Measurements from ENCODE around the gene CNIH1.
"Not testable (repeated sequence)": the region's sequence is repeated elsewhere in the genome, so short reads cannot be mapped to it uniquely, and the experiment has no call there.

The CNIH1 gene

GRCh38 chr14:54396183-54396492 is 45.0 kb downstream of the CNIH1 start:
- in situ Hi-C loops (cut with HindIII; ENCODE audit: low pct_ligation_motif_present, low sequenced_read_pairs) = no loop called here
- no peak for DNase-seq
- Histone ChIP-seq H3K27me3 (replicated peaks) (no peaks in the 10 kb centered on the region), H3K27ac (no peak overlapping the region), H3K36me3 (replicated peaks) (no peaks in the 10 kb centered on the region), H3K4me3 (ENCODE audit: low read depth, low read length) (peak overlapping the region; percentile 88)
- TF ChIP-seq CTCF (IDR thresholded peaks at IDR 0.05; ENCODE audit: low read depth, low read length, missing control alignments) = no peak

- H3K4me3 ChIP-seq (ENCODE audit: low read depth, low read length) = no peak overlapping the region
- TF ChIP-seq CTCF (IDR thresholded peaks at IDR 0.05; ENCODE audit: low read depth, low read length, missing control alignments) = no peak
- H3K27me3 ChIP-seq (replicated peaks) = no peaks in the 10 kb centered on the region
- DNase-seq = no peak
- H3K27ac ChIP-seq = no peak overlapping the region
- H3K36me3 ChIP-seq (replicated peaks) = no peaks in the 10 kb centered on the region
- in situ Hi-C loops (cut with HindIII; ENCODE audit: low pct_ligation_motif_present, low sequenced_read_pairs) = no loop called here
Observed at GRCh38 chr14:54395716-54396115, 45.5 kb downstream of the CNIH1 start.

- Histone ChIP-seq H3K27me3 (replicated peaks) (no peaks in the 10 kb centered on the region), H3K4me3 (ENCODE audit: low read depth, low read length) (no peak overlapping the region), H3K27ac (no peak overlapping the region), H3K36me3 (replicated peaks) (no peaks in the 10 kb centered on the region)
- no peak for TF ChIP-seq CTCF (IDR thresholded peaks at IDR 0.05; ENCODE audit: low read depth, low read length, missing control alignments)
- in situ Hi-C loops (cut with HindIII; ENCODE audit: low pct_ligation_motif_present, low sequenced_read_pairs) = no loop called here
- no peak for DNase-seq
Observed at GRCh38 chr14:54395284-54395683, 45.9 kb downstream of the CNIH1 start.

GRCh38 chr14:54394596-54394995 is 46.6 kb downstream of the CNIH1 start:
- no peak overlapping the region for H3K4me3 ChIP-seq (ENCODE audit: low read depth, low read length)
- no peak for DNase-seq
- no peaks in the 10 kb centered on the region for H3K36me3 ChIP-seq (replicated peaks)
- in situ Hi-C loops (cut with HindIII; ENCODE audit: low pct_ligation_motif_present, low sequenced_read_pairs) = no loop called here
- H3K27me3 ChIP-seq (replicated peaks) = no peaks in the 10 kb centered on the region
- TF ChIP-seq CTCF (IDR thresholded peaks at IDR 0.05; ENCODE audit: low read depth, low read length, missing control alignments) = no peak
- no peak overlapping the region for H3K27ac ChIP-seq

GRCh38 chr14:54392986-54393884 is 47.9 kb downstream of the CNIH1 start:
- in situ Hi-C loops (cut with HindIII; ENCODE audit: low pct_ligation_motif_present, low sequenced_read_pairs); DNase-seq; H3K27ac ChIP-seq; H3K27me3 ChIP-seq (replicated peaks); H3K36me3 ChIP-seq (replicated peaks); H3K4me3 ChIP-seq (ENCODE audit: low read depth, low read length): not testable (repeated sequence)

- DNase-seq = no peak
- in situ Hi-C loops (cut with HindIII; ENCODE audit: low pct_ligation_motif_present, low sequenced_read_pairs) = no loop called here
- Histone ChIP-seq H3K4me3 (ENCODE audit: low read depth, low read length) (no peak overlapping the region), H3K27ac (no peak overlapping the region), H3K27me3 (replicated peaks) (no peaks in the 10 kb centered on the region), H3K36me3 (replicated peaks) (no peaks in the 10 kb centered on the region)
- TF ChIP-seq CTCF (IDR thresholded peaks at IDR 0.05; ENCODE audit: low read depth, low read length, missing control alignments) = no peak
Observed at GRCh38 chr14:54392131-54392859, 48.9 kb downstream of the CNIH1 start.
